GM19099 (cell line): ENCODE measurements around the gene GNAI2.
A peak's percentile ranks its signal among the peaks of the same experiment; 100 is the strongest.

Source experiments
- POLR2A ChIP-seq: IDR thresholded peaks from 3 replicates; pipeline ENCODE4 v1.6.1; 2011; ENCODE audit warnings: low read depth; ENCODE audit not compliant: insufficient read length; ENCODE audit errors: extremely low read depth

GNAI2 gene

GRCh38 chr3:50235716-50236483, at the start of gene GNAI2:
Gene GNAI2 (plus strand): TSS chr3:50236204. CDS start chr3:50236336, 132 bp downstream.
- peak; percentile 97 for TF ChIP-seq POLR2A

DNA sequence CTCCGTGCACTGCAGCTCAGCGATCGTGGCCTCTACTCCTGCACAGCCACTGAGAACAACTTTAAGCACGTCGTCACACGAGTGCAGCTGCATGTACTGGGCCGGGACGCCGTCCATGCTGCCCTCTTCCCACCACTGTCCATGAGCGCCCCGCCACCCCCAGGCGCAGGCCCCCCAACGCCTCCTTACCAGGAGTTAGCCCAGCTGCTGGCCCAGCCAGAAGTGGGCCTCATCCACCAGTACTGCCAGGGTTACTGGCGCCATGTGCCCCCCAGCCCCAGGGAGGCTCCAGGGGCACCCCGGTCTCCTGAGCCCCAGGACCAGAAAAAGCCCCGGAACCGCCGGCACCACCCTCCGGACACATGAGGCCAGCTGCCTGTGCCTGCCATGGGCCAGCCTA, 48.3 kb upstream of the GNAI2 start:
- TF ChIP-seq POLR2A = no peak

DNA sequence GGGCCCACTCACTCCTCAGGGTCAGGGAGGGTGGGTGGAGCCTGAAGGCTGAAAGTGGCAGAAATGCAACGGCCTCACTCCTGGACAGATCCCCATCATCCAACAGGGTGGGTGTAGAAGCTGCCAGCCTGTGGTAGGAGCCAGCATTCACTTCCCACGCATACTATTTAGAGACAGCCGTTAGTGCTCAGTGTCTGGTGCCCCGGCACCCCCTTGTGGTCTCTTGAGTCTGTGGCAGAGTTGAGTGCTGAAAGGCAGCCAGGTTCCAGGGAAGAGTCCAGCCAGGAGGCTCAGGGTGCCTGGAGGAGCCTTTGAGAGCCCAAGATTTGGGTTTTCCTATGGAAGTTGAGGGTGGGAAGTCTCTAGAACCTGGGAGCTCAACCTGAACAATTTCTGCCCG, 46.7 kb upstream of the GNAI2 start:
- no peak for TF ChIP-seq POLR2A

GRCh38 chr3:50189989-50190388, 46.0 kb upstream of the GNAI2 start:
- TF ChIP-seq POLR2A = no peak

DNA sequence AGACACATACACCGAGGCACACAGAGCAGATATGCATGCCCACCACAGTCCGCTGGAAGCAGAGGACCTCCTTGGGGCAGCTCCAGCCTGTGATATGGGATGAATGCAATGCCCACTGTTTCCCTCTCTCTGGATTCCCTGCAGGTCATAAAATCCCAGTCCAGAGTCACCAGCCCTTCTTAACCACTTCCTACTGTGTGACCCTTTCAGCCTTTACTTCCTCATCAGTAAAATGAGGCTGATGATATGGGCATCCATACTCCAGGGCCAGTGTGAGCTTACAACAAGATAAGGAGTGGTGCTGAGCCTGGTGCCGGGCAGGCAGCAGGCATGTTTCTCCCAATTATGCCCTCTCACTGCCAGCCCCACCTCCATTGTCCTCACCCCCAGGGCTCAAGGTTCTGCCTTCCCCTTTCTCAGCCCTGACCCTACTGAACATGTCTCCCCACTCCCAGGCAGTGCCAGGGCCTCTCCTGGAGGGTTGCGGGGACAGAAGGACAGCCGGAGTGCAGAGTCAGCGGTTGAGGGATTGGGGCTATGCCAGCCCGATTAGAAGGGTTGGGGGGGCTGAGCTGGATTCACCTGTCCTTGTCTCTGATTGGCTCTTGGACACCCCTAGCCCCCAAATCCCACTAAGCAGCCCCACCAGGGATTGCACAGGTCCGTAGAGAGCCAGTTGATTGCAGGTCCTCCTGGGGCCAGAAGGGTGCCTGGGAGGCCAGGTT, 44.9 kb upstream of the GNAI2 start, which contains the start of gene GNAT1:
TSS of gene GNAT1 (plus strand) at position 675 of the 725 bp plus-strand sequence. CDS start 116 bp downstream, outside the sequence.
- no peak for TF ChIP-seq POLR2A

- no peak for TF ChIP-seq POLR2A
Observed at GRCh38 chr3:50192124-50192523, 43.9 kb upstream of the GNAI2 start.

- TF ChIP-seq POLR2A = no peak
Observed at GRCh38 chr3:50192689-50193141, 43.3 kb upstream of the GNAI2 start.

DNA sequence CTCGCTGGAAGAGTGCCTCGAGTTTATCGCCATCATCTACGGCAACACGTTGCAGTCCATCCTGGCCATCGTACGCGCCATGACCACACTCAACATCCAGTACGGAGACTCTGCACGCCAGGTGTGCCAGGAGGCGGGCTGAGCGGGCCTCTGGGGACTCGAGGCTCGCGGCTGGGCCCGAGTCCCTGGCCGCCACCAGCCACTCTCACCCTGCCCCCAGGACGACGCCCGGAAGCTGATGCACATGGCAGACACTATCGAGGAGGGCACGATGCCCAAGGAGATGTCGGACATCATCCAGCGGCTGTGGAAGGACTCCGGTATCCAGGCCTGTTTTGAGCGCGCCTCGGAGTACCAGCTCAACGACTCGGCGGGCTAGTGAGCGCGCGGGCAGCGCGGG, 42.7 kb upstream of the GNAI2 start:
- TF ChIP-seq POLR2A = no peak

DNA sequence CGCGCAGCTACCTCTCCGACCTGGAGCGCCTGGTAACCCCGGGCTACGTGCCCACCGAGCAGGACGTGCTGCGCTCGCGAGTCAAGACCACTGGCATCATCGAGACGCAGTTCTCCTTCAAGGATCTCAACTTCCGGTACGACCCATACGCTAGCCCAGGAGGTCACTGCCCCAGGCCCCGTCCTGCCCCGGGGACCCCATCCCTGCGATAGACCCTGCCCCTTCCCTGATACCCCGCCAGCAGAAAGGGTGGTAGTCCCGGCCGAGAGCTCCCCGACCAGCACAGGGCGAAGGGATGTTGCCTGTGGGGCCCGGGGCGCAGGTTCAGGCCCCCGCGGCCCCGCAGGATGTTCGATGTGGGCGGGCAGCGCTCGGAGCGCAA, 42.3 kb upstream of the GNAI2 start:
- no peak for TF ChIP-seq POLR2A

DNA sequence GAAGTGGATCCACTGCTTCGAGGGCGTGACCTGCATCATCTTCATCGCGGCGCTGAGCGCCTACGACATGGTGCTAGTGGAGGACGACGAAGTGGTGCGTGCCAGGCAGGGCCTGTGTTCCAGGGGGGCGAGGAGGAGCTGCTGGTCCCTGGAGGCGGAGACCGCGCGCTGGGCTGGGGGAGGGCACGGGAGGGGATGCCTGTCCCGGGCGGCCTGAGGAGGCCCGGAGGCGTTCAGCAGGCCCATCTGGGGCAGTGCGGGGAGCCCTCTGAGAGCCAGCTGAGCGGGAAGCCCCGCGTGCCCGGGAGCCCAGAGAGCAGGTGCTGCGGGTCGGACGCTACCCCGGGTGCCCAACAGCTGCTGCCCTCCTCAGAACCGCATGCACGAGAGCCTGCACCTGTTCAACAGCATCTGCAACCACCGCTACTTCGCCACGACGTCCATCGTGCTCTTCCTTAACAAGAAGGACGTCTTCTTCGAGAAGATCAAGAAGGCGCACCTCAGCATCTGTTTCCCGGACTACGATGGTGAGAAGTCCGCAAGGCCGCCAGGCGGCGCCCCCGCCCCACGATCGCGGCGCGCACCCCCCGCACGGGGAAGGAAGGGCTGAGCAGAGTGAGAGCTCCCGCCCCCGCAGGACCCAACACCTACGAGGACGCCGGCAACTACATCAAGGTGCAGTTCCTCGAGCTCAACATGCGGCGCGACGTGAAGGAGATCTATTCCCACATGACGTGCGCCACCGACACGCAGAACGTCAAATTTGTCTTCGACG, 41.7 kb upstream of the GNAI2 start:
- TF ChIP-seq POLR2A = no peak

DNA sequence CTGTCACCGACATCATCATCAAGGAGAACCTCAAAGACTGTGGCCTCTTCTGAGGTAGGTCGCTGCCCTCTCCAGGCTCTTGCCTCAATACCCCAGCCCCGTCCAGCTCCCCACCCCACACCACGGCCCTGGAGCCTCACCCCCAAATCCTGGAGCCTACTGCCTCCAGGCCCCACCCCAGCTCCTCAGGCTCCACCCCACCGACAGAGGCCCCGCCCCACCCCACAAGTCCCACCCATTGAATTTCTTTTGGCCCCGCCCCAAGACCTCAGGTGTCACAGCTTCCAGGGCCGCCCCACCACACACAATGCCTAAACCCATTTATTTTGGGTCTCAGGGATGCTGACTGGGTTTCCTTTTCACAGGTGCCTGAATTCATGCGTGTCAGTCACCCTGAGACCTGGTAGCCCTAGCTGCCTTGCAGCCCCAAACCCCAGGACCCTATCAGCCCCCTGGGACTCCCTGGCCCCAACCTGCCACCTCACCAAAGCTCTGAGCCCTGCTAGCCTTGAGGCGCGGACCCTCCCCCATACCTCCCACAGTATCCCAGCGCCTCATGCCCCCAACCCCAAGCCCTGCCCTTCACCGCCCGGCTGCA, 41.0 kb upstream of the GNAI2 start:
- no peak for TF ChIP-seq POLR2A

DNA sequence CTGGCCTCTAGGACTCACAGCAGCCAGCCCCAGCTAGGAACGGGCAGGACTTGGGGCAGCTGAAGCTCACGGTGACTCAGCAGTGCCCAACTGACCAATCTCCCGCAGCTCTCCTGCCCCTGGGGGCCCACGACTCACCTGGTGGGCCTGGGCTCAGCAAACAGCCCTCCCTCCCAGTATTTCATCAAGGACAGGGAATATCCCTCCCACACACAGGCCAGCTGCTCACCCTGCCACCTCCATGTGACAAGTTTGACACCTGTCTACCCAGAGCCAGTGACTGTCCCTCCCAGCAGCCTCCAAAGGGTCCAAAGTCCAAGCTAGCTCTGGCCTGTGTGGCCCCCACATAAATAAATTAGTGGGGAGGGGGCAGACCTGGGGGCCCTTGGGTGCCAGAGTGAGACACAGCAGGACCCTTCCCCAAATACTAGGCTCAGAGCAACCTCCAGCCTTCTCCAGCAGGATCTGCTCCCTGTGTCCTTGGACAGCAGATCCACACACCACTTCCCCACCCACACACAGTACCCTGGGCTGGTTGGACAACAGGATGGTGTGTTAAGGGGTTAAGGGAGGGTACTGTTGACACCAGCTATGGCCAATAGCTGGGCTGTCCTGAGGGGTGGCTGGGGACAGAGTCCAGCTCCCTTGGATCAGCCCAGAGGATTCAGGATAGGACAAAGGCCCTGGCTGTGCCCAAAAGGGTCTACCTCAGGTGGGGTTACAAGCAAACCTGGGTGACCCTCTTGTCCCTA, 40.3 kb upstream of the GNAI2 start:
- no peak for TF ChIP-seq POLR2A

DNA sequence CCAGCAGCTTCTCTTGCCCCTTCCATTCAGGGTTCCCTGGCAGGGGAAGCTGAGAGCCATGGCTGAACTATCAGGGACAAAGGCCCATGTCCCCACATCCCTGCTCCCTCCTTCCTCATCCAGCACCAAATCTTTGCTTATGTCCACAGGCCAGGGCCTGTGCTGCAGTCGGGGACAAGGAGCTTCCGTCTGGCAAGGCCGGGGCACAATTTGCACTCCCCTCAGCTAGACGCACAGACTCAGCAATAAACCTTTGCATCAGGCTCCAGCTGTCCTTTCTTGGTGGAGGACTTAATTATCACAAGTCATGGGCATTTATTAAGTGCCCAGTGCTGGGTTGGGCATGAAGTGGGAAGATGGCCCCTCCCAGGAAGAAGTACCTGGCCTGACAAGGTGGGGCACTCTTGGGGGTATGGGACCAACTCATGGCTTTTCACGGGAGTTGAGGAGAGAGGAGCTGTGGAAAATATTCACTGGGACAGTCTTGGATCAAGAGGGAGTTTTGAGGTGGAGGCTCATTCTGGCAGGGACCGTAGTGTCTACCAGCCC, 39.7 kb upstream of the GNAI2 start:
- TF ChIP-seq POLR2A = no peak
